GM21381 (cell line): ENCODE measurements around the gene SEMA7A.

Source experiments
- ATAC-seq: cut with Tn5 transposase; IDR thresholded peaks from one replicate; pipeline ENCODE4 v1.9.1; 2021; ENCODE audit warnings: mild to moderate bottlenecking, moderate library complexity; ENCODE audit not compliant: unreplicated experiment

SEMA7A gene

DNA sequence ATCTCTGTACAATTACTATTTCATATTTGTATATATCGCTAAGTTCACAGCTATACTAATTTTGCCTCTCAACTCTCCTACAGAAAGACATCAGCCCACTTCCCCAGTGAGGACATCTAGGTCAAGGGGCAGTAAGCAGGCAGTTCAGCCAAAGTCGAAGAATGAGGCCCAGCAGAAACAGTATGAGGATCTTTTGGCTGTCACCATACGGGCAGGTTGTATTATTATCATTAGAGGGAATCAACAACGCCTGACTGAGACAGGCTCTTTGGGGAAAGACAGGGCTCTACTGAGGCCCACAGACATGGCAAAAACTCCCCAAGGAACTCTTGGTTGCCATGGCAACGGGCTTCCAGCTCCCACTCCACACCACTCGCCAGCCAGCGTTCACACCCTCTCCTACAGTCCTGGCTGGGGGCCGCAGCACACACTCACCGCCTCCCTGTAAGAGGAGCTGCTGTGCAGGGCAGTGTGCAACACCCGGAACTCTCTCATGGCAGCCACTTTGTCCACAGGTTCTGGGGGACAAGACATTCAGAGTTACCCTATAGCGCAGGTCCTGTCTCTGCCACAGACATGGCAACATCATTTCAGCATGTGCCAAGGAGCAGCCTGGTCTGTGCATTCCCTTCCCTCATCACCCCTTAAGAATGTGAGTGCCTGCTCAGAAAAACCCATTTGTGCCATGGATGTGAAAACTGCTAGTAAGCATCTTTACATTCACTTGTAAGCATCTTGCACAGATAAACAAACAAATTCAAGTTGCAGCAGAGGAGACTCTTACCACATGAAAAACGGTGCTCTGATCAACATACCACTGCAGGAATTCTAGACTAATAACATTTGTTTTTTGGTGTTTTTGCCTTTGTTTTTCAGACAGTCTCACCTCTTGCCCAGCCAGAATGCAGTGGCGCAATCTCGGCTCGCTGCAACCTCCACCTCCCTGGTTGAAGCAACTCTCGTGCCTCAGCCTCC is 18.4 kb upstream of the SEMA7A start:
- ATAC-seq = no peak

DNA sequence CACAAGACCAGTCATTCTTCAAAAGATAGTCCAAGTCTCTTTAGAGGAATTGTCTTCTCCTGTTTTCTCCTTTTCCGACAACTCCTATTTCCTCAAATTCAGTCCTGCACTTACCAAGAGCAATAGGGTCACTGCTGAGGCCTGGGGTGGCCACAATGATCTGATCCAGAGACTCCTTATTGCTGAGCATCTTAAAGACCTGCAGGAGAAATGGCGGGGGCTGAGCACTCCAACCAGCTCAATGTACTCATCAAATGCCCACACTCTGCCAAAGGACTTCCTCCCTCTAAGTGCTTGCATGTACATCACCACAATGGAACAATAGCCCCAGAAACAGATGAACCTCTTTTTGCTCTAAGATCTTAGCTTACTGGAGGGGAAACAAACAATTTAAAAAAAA is 17.6 kb upstream of the SEMA7A start:
- ATAC-seq = no peak

GRCh38 chr15:74449643-74450205 is 16.0 kb upstream of the SEMA7A start:
- no peak for ATAC-seq

DNA sequence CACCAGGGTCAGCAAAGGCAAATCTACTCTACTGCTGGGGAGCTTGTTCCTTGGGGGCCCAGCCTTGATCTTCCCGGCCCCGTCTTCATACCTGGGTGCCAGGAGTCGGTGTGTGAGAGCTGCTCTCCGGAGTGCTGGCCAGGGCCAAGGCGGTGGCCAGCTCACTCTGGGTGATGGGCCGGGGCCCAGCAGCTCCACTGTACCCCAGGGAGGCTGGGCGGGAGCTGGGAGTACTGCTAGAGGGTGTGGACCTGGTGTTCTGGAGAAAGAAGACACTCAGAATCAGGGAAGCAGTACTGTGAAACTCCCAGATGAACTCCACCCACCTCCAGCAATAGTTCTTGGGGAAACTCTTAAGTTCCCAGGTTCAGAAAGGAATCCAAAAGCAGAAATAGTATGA is 15.3 kb upstream of the SEMA7A start:
- no peak for ATAC-seq

GRCh38 chr15:74445816-74446763 is 12.3 kb upstream of the SEMA7A start:
- ATAC-seq = no peak

DNA sequence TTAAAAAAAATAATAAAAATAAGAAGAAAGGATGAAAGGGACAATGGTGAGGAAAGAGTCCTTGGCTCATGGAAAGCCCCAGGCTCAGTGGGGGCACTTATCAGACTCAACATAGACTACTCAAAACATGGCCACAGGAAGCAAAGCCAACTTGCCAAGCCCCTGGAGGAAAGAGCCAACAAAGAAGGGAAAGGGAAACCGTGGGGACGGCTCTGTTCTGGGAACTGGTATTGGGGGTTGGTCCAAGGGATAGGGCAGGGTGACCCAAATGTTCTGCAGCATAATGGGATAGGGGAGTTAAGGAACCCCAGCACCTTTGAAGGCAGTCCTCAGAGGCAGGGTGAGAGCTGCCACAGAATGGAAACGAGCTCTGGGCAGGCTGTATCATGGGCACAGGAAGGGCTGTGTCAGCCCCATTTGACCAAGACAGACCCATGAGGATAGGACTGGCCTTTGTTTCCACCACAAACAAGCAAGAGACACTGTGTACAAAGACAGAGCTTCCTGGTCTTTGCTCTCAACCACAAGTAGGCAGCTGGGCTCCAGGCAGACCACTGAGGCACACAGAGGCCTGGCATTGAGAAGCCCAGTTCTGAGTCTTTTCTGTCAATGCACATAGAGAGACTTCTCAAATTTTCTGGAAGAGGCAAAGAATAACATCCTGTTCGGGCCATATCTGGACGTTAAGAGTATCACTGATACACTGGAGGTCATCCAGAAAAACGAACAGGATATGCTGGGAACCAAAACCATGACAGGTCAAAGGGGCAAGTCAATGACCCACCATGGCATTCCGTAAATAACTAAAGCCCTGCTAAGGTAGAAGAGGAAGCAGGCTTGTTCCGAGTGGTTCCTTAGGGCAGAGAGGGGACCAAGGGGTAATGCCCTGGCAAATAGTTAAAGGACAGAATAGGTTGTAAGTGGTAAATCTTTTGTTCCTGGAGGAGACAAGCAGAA is 10.6 kb upstream of the SEMA7A start:
- no peak for ATAC-seq

DNA sequence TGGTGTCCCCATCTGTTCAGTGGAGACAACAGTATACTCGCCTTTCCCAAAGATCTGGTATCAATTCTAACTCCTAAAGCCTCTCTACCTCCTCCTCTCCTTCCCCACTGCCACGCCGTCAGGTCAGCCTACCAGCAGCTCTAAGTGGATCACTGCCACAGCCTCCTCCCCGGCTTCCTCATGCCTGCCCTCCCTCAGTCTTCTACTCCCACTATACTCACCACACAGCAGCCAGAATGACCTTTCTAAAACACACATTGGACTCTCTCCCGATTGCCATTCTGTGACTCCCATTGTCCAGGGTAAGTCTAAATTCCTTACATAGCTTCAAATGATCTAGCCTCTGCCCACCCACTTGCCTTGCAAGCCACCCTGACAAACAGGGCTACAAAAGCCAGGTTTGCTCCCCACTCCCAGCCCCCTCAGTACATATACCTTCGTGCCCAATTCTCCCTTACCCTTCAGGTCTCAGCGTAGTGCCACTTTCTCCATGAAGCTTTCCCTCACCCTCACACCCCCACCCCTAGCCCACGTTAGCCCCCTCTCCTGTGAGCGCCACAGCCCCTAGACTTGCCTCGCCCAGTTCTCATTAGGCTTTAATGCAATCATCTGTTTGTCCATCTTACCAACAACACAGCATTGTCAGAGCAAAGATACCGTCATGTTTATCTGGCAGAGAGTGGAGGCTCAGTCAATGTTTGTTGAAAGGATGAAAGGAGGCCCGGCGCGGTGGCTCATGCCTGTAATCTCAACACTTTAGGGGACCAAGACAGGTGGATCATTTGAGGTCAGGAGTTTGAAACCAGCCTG is 9.5 kb upstream of the SEMA7A start:
- ATAC-seq = no peak

- no peak for ATAC-seq
Measured at GRCh38 chr15:74442604-74443003, 8.8 kb upstream of the SEMA7A start.

DNA sequence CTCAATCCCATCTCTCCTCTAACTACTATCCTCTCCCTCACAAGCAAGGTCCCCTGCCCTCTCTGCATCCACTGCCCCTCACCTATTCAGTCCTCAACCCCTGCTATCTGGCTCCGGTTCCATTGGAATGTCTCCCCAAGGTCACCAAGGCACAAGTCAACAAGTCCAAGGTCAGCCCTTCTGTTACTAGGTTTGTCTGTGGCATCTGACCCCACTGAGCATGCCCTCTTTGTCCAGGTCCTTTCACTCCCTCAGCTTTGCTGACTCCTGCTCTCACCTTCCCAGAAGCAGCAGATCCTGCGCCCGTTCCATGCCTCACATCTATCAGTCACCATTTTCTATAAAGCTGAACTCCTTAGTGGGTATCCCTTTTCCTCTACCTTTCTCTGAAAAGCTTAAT is 8.3 kb upstream of the SEMA7A start:
- no peak for ATAC-seq

GRCh38 chr15:74441248-74441941 is 7.6 kb upstream of the SEMA7A start:
- ATAC-seq = no peak

- no peak for ATAC-seq
Measured at GRCh38 chr15:74438721-74439316, 5.1 kb upstream of the SEMA7A start.

DNA sequence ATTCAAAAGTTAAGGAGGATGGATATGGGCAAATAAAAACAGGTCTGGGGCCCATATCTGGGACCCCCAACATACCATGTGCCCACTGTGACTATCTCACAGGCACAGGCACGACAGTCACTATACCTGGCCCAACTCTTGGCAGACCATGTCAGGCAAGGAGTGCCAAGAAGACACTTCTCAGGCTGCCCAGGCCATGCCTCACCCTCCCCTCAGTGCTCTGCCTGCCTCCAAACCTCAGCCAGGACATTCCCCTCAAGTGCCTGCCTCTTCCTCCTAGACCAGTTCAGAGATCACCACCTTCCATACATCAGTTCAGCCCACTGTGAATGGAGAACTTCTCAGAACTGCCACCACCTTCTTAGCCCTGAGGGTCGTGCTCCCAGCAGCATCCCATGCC is 4.4 kb upstream of the SEMA7A start:
- ATAC-seq = no peak

DNA sequence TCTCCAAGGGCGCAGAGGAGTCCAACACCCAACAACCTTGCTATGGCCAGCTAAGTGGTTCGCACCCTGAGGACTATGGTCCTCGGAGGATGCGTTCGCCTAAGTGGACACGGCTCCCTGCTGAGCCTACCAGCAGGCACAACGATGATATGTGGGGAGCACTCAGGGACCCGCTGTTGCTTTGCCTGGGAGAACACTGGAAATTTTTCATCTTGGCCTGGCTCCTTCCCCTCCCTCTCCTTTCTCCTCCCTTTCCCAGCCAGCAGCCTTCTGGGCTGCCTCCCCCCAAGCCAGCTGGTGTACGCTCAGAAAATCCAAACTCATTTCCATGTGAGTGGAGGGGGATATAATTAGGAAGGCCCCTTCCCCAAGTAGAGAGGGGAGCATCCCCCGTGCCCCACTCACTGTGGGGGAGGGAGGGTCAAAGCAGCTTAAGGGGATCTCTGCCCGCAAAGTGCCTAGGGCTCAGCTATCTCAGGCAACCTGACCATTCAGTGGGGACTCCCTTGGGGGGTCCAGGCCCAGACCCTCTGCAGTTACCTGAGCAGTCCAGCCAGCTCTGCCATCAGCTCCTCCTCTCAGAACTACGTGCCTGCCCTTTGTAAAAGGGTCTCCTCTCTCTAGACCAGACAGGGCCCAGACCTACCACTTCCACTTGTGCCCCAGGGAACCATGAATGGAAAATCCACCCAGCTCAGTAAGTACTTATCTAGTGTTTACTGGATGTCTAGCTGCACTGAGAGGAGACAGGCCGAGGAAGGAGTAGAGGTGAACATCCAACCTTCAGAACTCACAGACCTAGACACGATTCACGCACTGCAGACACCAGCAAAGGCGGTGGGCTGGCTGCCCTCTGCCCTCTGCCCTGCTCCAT is 742 bp upstream of the SEMA7A start:
- no peak for ATAC-seq

DNA sequence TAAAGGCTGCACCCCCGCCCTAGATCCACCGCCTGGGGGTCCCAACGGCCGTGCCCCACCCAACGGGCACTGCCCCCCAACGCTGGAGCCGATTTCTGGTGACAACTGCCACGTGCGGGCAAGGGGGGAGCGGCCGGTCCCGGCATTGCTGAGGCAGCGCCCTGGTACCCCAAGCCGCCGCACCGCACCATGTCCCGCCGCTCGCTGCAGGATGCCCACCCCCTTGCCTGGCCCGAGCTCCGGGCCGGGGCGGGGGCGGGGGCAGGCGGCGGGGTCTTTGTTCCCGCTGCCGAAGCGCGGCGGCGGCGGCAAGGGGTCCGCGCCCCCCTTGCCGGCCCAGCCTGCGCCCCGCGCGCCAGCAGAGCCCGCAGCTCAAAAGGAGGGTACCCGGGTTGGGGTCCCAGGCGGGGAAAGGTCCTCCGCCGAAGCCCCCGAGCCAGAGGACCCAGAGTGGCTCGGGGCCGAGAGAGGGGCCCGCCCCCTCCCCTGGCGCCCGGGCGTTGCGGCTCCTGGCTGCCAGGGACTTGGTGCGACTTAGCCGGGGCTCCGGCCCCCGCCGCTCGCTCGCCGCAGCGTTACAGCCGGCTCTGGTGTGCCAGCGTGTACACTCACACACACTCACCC is 678 bp downstream of the SEMA7A start:
- ATAC-seq = peak; percentile 1

DNA sequence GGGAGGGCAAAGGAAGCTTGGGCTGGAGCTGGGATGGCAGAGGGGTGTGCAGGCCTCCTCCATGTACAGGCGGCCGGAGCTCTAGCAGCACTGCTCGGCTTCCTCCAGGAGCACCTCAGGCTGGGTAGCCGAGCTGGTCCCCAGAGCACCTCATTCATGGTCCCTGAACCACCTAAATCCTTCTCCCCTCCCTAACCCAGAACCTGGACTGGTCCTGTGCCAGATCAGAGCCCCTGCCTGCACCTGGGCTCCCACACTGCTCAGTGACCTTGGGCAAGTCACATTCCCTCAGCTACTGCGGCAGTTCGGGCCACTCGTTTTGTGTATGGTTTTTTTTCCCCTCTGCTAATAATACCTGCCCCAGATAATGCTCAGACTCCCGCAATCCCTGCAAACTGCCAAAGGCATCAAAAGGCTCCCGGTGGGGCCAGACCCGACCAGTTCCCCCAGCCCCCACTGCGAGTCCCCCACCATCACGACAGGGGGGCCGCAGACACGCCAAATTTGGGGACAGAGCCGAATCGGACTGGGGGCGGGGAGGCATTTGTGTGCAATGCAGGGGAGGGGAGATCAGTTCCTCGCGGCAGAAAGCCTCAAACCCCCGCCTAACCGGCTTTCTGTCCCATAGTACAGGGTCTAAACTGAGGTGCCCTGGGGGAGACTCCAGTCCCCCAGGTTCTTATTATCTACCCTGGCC is 1.3 kb downstream of the SEMA7A start:
- ATAC-seq = no peak

DNA sequence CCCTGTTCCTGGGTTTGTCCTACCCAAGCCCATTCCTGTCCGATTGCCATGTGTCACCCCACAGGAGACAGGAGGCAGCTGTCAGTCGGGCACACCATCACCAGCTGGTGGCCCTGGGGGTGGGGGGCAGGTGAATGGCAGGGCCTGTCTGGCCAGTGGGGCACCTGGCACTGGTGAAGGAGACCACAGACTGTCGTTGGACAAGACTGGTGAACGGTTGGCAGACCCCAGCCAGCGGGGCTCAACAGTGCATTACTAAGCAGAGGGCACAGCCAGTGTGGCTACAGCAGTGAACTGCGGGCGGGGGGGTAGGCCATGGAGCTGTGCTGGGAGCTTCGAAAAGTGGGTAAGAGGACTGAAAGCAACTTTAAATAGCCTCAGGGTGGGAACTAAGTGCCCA is 2.1 kb downstream of the SEMA7A start:
- no peak for ATAC-seq
